ENCODE data around the gene ZNF75A.

ZNF75A gene

GRCh38 chr16:3347586-3347985 is 42.3 kb downstream of the ZNF75A start:
- Histone ChIP-seq H3K9me3 (ENCODE audit: control insufficient read depth in 1 of 2, low read length in 2 of 2) (no peaks in the 10 kb centered on the region), H3K36me3 (ENCODE audit: control insufficient read depth in 1 of 2, insufficient read depth in 2 of 2, low read length in 2 of 2) (no peaks in the 10 kb centered on the region), H3K27me3 (ENCODE audit: low read depth, low read length) (no peaks in the 10 kb centered on the region), H3K27ac (ENCODE audit: low read length) (no peak overlapping the region), H3K4me1 (ENCODE audit: control insufficient read depth in 1 of 2, insufficient read depth in 2 of 2, low read length in 2 of 2) (no peaks in the 10 kb centered on the region), H3K4me3 (ENCODE audit: low read depth in 1 of 2, low read length in 2 of 2) (no peak overlapping the region)

GRCh38 chr16:3348547-3349167 is 43.4 kb downstream of the ZNF75A start:
- Histone ChIP-seq H3K9me3 (ENCODE audit: control insufficient read depth in 1 of 2, low read length in 2 of 2) (no peaks in the 10 kb centered on the region), H3K4me1 (ENCODE audit: control insufficient read depth in 1 of 2, insufficient read depth in 2 of 2, low read length in 2 of 2) (no peaks in the 10 kb centered on the region), H3K36me3 (ENCODE audit: control insufficient read depth in 1 of 2, insufficient read depth in 2 of 2, low read length in 2 of 2) (no peaks in the 10 kb centered on the region), H3K27me3 (ENCODE audit: low read depth, low read length) (no peaks in the 10 kb centered on the region), H3K27ac (ENCODE audit: low read length) (no peak overlapping the region), H3K4me3 (ENCODE audit: low read depth in 1 of 2, low read length in 2 of 2) (no peak overlapping the region)

- Histone ChIP-seq H3K9me3 (ENCODE audit: control insufficient read depth in 1 of 2, low read length in 2 of 2) (no peaks in the 10 kb centered on the region), H3K27ac (ENCODE audit: low read length) (no peak overlapping the region), H3K4me1 (ENCODE audit: control insufficient read depth in 1 of 2, insufficient read depth in 2 of 2, low read length in 2 of 2) (no peaks in the 10 kb centered on the region), H3K36me3 (ENCODE audit: control insufficient read depth in 1 of 2, insufficient read depth in 2 of 2, low read length in 2 of 2) (no peaks in the 10 kb centered on the region), H3K4me3 (ENCODE audit: low read depth in 1 of 2, low read length in 2 of 2) (no peak overlapping the region), H3K27me3 (ENCODE audit: low read depth, low read length) (no peaks in the 10 kb centered on the region)
These were observed 43.9 kb downstream of the ZNF75A start for GRCh38 chr16:3349175-3349574.

DNA sequence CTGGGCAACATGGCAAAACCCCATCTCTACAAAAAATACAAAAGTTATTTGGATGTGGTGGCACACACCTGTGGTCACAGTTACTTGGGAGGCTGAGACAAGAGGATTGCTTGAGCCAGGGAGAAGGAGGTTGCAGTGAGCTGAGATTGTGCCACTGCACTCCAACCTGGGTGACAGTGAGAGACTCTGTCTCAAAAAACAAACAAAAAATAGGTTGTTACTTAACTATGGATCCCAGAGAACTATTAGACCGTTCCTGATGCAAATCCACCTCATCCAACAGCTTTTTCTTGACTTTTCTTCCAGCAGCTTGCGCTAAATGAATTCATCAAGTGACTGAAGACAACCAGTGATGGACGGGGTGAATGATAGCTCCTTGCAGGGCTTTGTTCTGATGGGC is 50.3 kb downstream of the ZNF75A start, which contains the start of gene OR2C1:
Gene OR2C1, plus strand, starts transcription at position 301 of the 400 bp plus-strand sequence. Its CDS starts 52 bp downstream, at position 353.
- H3K27ac ChIP-seq (ENCODE audit: low read length) = no peak within 1 kb of the TSS
- no peak within 1 kb of the TSS for H3K4me3 ChIP-seq (ENCODE audit: low read depth in 1 of 2, low read length in 2 of 2)
- peaks cover 0 to 2% of the 10 kb centered on the region in 2 donors for H3K9me3 ChIP-seq (ENCODE audit: control insufficient read depth in 1 of 2, low read length in 2 of 2)
- no peaks in the 10 kb centered on the region for H3K27me3 ChIP-seq (ENCODE audit: low read depth, low read length)
- no peaks in the 10 kb centered on the region for H3K36me3 ChIP-seq (ENCODE audit: control insufficient read depth in 1 of 2, insufficient read depth in 2 of 2, low read length in 2 of 2)
- H3K4me1 ChIP-seq (ENCODE audit: control insufficient read depth in 1 of 2, insufficient read depth in 2 of 2, low read length in 2 of 2) = no peaks in the 10 kb centered on the region

GRCh38 chr16:3356118-3356517 is 50.8 kb downstream of the ZNF75A start:
- Histone ChIP-seq H3K4me1 (ENCODE audit: control insufficient read depth in 1 of 2, insufficient read depth in 2 of 2, low read length in 2 of 2) (no peaks in the 10 kb centered on the region), H3K4me3 (ENCODE audit: low read depth in 1 of 2, low read length in 2 of 2) (no peak overlapping the region), H3K9me3 (ENCODE audit: control insufficient read depth in 1 of 2, low read length in 2 of 2) (peaks cover 0 to 2% of the 10 kb centered on the region in 2 donors), H3K36me3 (ENCODE audit: control insufficient read depth in 1 of 2, insufficient read depth in 2 of 2, low read length in 2 of 2) (no peaks in the 10 kb centered on the region), H3K27me3 (ENCODE audit: low read depth, low read length) (no peaks in the 10 kb centered on the region), H3K27ac (ENCODE audit: low read length) (no peak overlapping the region)

GRCh38 chr16:3358871-3359270 is 53.6 kb downstream of the ZNF75A start:
- Histone ChIP-seq H3K4me3 (ENCODE audit: low read depth in 1 of 2, low read length in 2 of 2) (no peak overlapping the region), H3K4me1 (ENCODE audit: control insufficient read depth in 1 of 2, insufficient read depth in 2 of 2, low read length in 2 of 2) (no peaks in the 10 kb centered on the region), H3K27me3 (ENCODE audit: low read depth, low read length) (no peaks in the 10 kb centered on the region), H3K27ac (ENCODE audit: low read length) (no peak overlapping the region), H3K9me3 (ENCODE audit: control insufficient read depth in 1 of 2, low read length in 2 of 2) (peaks cover 2 to 14% of the 10 kb centered on the region in 2 donors), H3K36me3 (ENCODE audit: control insufficient read depth in 1 of 2, insufficient read depth in 2 of 2, low read length in 2 of 2) (no peaks in the 10 kb centered on the region)

GRCh38 chr16:3362931-3363330 is 57.6 kb downstream of the ZNF75A start:
- Histone ChIP-seq H3K27ac (ENCODE audit: low read length) (no peak overlapping the region), H3K4me1 (ENCODE audit: control insufficient read depth in 1 of 2, insufficient read depth in 2 of 2, low read length in 2 of 2) (no peaks in the 10 kb centered on the region), H3K36me3 (ENCODE audit: control insufficient read depth in 1 of 2, insufficient read depth in 2 of 2, low read length in 2 of 2) (no peaks in the 10 kb centered on the region), H3K4me3 (ENCODE audit: low read depth in 1 of 2, low read length in 2 of 2) (no peak overlapping the region), H3K27me3 (ENCODE audit: low read depth, low read length) (no peaks in the 10 kb centered on the region), H3K9me3 (ENCODE audit: control insufficient read depth in 1 of 2, low read length in 2 of 2) (peaks cover 9 to 19% of the 10 kb centered on the region in 2 donors)

DNA sequence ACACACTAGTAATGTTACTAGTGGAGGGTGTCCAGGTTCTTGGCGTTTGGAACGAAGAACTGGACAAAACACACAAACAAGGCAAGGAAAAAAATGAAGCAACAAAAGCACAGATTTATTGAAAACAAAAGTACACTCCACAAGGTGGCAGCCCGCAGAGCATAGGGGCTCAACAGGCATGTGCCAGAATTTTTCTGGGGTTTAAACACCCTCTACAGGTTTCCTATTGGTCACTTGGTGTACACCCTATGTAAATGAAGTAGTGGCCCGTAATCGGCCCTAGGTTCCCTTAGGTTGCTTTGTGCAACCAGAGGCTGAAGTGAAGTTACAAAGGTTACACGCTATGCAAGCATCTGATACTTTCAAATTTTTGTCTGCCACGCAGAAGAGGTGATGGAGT is 58.5 kb downstream of the ZNF75A start:
- peaks cover 9 to 19% of the 10 kb centered on the region in 2 donors for H3K9me3 ChIP-seq (ENCODE audit: control insufficient read depth in 1 of 2, low read length in 2 of 2)
- H3K27ac ChIP-seq (ENCODE audit: low read length) = no peak overlapping the region
- no peaks in the 10 kb centered on the region for H3K4me1 ChIP-seq (ENCODE audit: control insufficient read depth in 1 of 2, insufficient read depth in 2 of 2, low read length in 2 of 2)
- peak overlapping the region in 1 of 2 donors; percentile 34 for H3K4me3 ChIP-seq (ENCODE audit: low read depth in 1 of 2, low read length in 2 of 2)
- H3K36me3 ChIP-seq (ENCODE audit: control insufficient read depth in 1 of 2, insufficient read depth in 2 of 2, low read length in 2 of 2) = no peaks in the 10 kb centered on the region
- no peaks in the 10 kb centered on the region for H3K27me3 ChIP-seq (ENCODE audit: low read depth, low read length)

GRCh38 chr16:3364774-3365427 is 59.6 kb downstream of the ZNF75A start:
- H3K9me3 ChIP-seq (ENCODE audit: control insufficient read depth in 1 of 2, low read length in 2 of 2) = peaks cover 9 to 19% of the 10 kb centered on the region in 2 donors
- peak overlapping the region; percentile 79 for H3K27ac ChIP-seq (ENCODE audit: low read length)
- H3K4me3 ChIP-seq (ENCODE audit: low read depth in 1 of 2, low read length in 2 of 2) = peak overlapping the region; percentile 63 to 76
- no peaks in the 10 kb centered on the region for H3K4me1 ChIP-seq (ENCODE audit: control insufficient read depth in 1 of 2, insufficient read depth in 2 of 2, low read length in 2 of 2)
- no peaks in the 10 kb centered on the region for H3K27me3 ChIP-seq (ENCODE audit: low read depth, low read length)
- H3K36me3 ChIP-seq (ENCODE audit: control insufficient read depth in 1 of 2, insufficient read depth in 2 of 2, low read length in 2 of 2) = no peaks in the 10 kb centered on the region
